DMS153 treated with DMSO at 0.1 percent for 48 hours (cell line): ENCODE measurements around the gene PUM1.
"Not testable (repeated sequence)": the region's sequence is repeated elsewhere in the genome, so short reads cannot be mapped to it uniquely, and the experiment has no call there.

Source experiments
- DNase-seq: peaks from one replicate; lab custom pipeline; 2025; ENCODE audit not compliant: unreplicated experiment; lab: John Stamatoyannopoulos, UW

PUM1 gene

DNA sequence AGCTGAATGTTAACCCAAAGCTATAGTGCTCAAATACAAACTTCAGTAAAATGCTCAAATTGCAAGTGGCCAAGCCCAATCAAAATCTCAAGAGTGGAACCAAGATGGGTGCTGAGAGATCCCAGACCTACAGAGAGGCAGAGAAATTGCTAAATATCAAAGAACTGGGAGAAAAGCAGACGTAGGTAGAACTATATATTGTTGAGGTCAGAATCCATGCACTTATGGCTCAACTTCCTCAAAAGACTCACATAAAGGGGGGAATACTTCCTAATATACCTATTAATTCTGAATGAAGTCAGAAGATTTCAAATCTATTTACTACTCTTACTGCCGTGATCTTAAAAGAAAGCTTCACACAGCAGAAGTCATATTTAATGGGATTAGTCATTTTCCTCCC, 65.2 kb downstream of the PUM1 start:
- no peak for DNase-seq

GRCh38 chr1:30998887-30999286, 66.6 kb downstream of the PUM1 start:
- no peak for DNase-seq

GRCh38 chr1:30998171-30998570, 67.3 kb downstream of the PUM1 start:
- DNase-seq = no peak

GRCh38 chr1:30997463-30998057, 68.0 kb downstream of the PUM1 start:
- DNase-seq = no peak

GRCh38 chr1:30995990-30996612, 69.4 kb downstream of the PUM1 start:
- no peak for DNase-seq

GRCh38 chr1:30991862-30992606, 73.5 kb downstream of the PUM1 start:
- DNase-seq = no peak

DNA sequence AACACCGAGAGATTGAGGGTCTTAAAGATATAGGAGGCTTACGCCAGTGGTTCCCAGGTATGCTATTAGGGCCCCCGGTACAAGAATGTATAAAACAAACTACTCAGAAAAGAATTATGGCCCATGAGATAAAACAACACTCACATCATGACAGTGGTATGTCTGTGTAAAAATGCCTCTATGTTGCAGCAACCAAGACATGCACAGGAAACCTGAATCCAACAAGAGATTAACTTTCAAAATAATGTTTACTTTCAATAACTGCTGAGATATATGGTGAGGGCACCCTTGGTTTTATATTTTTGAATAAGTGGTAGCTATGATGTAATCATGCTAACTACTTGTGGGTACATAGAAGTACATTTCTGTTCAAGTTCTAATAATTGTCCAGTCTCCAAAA, 74.9 kb downstream of the PUM1 start:
- DNase-seq = no peak

- no peak for DNase-seq
Measured at GRCh38 chr1:30988045-30988444, 77.5 kb downstream of the PUM1 start.

DNA sequence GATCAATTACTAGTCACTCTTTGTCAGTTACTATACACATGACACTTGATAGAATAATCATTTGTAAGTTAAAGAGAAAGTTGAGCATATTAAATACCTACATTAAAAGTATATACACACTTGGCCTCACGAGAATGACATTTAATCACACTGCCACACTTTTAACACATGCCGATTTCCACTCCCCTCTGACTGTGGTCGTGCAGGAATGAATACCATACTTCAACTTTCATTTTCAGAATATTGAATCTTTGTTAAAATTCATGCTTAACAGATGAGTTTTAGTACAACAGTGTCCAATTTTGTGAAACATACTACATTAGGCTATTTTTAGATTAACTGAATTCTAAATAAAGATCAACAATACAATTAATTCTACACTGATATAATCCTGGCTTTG, 78.8 kb downstream of the PUM1 start:
- no peak for DNase-seq

GRCh38 chr1:30984991-30985503, 80.5 kb downstream of the PUM1 start:
- DNase-seq = no peak

DNA sequence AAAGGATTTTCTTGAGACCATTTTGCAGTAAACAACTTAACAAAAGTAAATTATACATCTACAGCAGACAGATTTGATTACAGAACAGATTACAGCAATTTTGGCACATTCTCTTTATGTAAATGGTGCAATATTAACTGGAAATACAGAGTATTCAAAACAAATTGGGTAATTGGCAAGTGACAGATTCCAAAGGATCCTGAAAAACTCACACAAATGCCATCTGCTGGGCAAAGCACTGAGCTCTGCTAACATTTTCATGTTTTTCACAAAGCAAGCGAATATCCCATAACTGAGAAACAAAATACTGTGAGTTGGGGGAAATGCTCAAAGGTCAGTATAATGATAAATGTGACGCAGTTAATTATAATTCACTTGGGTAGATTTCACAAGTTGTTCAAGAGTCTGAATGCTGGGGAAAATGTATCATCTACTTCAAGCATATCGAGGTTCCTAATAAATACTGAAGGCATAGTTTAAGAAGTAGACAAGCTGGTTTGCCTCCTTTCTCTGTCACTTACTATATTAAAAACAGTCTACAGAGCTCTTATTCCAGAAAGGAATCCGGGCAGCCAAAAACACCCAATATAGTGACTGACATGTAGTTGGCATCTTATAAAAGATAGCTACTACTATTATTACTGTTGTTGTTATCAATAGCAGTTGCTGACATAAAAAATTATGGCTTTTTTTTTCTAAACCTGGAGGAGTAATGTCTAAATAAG, 81.2 kb downstream of the PUM1 start:
- no peak for DNase-seq

GRCh38 chr1:30982937-30983336, 82.6 kb downstream of the PUM1 start:
- DNase-seq = no peak

DNA sequence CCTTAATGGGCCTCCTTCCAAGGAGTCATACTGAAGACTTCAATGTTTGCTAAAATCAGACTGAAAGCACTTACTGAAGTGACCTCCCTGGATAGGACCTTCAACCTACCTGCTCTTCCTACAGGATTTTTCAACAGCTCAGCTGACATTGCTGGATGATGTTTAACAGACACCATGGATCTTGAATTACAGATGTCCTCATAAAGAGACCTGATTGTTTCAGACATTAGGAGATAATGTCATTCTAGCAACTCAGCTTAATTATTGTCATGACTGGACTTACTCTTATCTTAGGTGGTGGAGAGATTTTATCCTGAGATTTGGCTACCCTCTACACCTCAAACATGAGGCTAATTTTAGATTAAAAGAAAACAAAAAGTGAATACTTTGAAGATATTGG, 83.1 kb downstream of the PUM1 start:
- DNase-seq = no peak

DNA sequence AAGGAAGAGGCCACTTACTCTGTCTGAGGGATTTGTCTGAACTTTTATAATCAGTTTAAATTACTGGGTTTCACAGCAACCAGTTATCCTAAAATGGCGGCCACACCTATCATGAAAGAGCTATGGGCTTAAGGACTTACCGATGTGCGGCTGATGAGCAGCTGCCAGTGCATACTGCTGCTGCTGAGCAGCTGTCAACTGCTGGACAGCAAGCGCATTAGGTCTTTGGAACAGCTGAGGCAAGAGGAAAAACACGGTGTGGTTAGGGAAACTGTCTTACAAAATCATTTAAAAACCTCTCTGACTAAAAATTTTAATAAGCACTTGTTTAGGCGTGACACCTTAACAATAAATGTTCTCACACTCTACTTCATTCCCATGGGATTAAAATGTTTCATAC, 84.3 kb downstream of the PUM1 start:
- DNase-seq = no peak

GRCh38 chr1:30977511-30977910, 88.0 kb downstream of the PUM1 start:
- no peak for DNase-seq

GRCh38 chr1:30977105-30977504, 88.4 kb downstream of the PUM1 start:
- no peak for DNase-seq

DNA sequence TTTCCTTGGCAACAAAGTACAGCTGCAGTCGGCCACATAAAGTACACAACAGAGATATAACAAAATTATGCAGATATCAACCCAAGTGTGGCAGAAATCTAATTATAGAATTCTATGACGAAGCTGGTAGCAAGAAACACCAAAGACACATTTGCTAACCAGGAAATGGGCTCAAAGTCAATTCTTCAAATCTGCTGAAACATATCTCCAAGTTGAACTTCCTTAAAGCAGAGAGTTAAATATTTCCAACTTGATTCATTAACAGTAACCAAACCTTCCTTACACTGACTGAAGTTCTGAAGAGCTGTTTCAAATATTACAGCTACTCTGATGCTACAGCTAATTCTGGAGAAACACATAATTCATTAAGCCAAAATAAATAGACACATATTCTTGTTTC, 89.4 kb downstream of the PUM1 start:
- no peak for DNase-seq

DNA sequence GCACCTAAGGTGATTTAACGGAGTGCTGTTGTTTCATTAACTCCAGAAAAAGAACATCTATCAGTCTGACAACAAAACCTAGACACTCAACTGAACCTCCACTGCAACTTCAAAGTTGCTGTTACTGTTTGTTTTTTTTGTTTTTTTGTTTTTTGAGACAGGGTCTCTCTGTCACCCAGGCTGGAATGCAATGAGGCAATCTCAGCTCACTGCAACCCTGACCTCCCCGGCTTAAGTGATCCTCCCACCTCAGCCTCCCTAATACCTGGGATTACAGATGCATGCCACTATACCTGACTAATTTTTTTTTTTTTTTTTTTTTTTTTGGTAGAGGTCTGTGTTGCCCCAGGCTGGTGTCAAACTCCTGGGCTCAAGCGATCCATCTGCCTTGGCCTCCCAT, 90.3 kb downstream of the PUM1 start:
- DNase-seq = no peak

DNA sequence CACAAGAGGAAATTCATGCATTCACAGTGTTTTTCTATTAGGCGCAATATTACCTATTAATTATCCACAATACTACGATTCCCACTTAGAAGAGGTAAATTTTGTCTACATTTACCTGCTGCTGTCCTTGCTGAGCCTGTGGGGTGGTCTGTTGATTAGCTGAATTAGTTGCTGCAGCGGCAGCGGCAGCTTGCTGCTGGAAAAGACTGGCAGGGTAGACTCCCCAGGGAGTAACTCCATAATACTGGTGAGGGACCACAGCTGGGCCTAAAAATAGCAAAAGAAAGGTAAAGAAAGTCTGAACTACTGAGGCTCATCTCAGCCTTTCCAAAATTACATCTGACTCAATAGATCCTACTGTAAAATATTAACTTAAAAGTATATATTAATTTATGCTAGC, 91.0 kb downstream of the PUM1 start:
- DNase-seq = no peak

- not testable (repeated sequence) for DNase-seq
Measured at GRCh38 chr1:30972349-30972748, 93.2 kb downstream of the PUM1 start.

DNA sequence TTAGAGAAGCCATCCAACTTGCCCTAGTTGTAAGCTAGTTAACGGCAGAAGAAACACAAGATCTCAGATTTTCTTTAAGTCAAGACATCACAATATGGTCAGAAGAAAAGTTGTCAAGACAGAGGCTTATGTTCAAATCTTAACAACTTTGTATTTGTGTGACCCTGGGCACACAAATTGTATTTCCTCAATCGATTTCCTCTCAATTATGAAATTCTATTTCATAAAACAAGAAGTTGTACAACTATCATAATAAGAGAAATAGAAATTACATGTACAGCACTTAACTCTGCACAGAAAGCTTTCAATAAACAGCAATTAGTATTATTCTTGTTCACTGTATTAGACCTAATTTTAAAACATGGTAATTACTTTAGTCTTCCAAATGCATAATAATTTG, 94.0 kb downstream of the PUM1 start:
- no peak for DNase-seq

- DNase-seq = no peak
Measured at GRCh38 chr1:30969903-30970302, 95.6 kb downstream of the PUM1 start.
